Cardiac muscle cell (in vitro differentiated cells and primary cell): Measurements from ENCODE around the gene MYO5C. TPM values are rescaled to one million over a fixed set of nuclear protein-coding genes. Genes with fewer than 3 reads are reported as not detected.
A peak's percentile ranks its signal among the peaks of the same experiment; 100 is the strongest.

ENCODE experiments used
- DNase-seq, 2 donors: peaks; one replicate each; pipeline versions ENCODE4 v3.0.0 to v3.0.0-alpha.2; 2010 to 2017; ENCODE audit warnings: low read depth in 1 of 2, low spot score in 1 of 2
- H3K27ac ChIP-seq: fragments of 200-600 bp; sonication (generic); 2 replicates; pipeline ENCODE4 v1.5.1; 2016
- H3K27me3 ChIP-seq: fragments of 200-600 bp; sonication (generic); 2 replicates; pipeline ENCODE4 v1.6.0; 2016; ENCODE audit warnings: control low read depth
- H3K36me3 ChIP-seq: fragments of 200-600 bp; sonication (generic); 2 replicates; pipeline ENCODE4 v1.5.1; 2016; ENCODE audit warnings: control low read depth
- H3K4me1 ChIP-seq: fragments of 200-600 bp; sonication (generic); 2 replicates; pipeline ENCODE4 v1.8.1; 2017; ENCODE audit warnings: low read depth, mild to moderate bottlenecking, mixed run types
- H3K4me3 ChIP-seq: fragments of 200-600 bp; sonication (generic); 2 replicates; pipeline ENCODE4 v1.5.1; 2016; ENCODE audit warnings: mild to moderate bottlenecking
- H3K9me3 ChIP-seq: fragments of 200-600 bp; sonication (generic); 2 replicates; pipeline ENCODE4 v1.5.1; 2017; ENCODE audit warnings: low read depth, mild to moderate bottlenecking, control low read depth
- CTCF ChIP-seq: IDR thresholded peaks from 2 replicates; pipeline ENCODE4 v1.5.1; 2012; ENCODE audit warnings: low read depth, mild to moderate bottlenecking, low read length
- polyA plus RNA-seq: library from polyadenylated mRNA; unstranded; fragments of >200 nt; fragmentation: Nextera tagmentation; extraction: Ambion mirVana; gene quantifications from 2 replicates; pipeline ENCODE4 v1.2.1, GENCODE V29; 2016
- total RNA-seq: library from RNA; depleted of rRNA; stranded (reverse); fragments of >200 nt; gene quantifications from 2 replicates; pipeline ENCODE4 v1.2.3, GENCODE V29; 2016

MYO5C gene
- total and polyA plus RNA-seq, 2 experiments from 2014 or later = 2.9 to 8.5 TPM

- no peak for DNase-seq
- Histone ChIP-seq H3K27ac (no peak overlapping the region), H3K4me3 (no peak overlapping the region), H3K36me3 (no peaks in the 10 kb centered on the region), H3K9me3 (no peaks in the 10 kb centered on the region), H3K27me3 (no peaks in the 10 kb centered on the region), H3K4me1 (peaks cover 11% of the 10 kb centered on the region)
- no peak for TF ChIP-seq CTCF
These were observed 13.2 kb downstream of the MYO5C start for GRCh38 chr15:52282418-52282817.

- H3K4me1 ChIP-seq = peaks cover 11% of the 10 kb centered on the region
- H3K36me3 ChIP-seq = no peaks in the 10 kb centered on the region
- no peak overlapping the region for H3K4me3 ChIP-seq
- peak overlapping the region; percentile 65 for H3K27ac ChIP-seq
- no peaks in the 10 kb centered on the region for H3K9me3 ChIP-seq
- DNase-seq = peak in 1 of 2 donors; percentile 41
- no peaks in the 10 kb centered on the region for H3K27me3 ChIP-seq
- TF ChIP-seq CTCF = no peak
These were observed 14.2 kb downstream of the MYO5C start for GRCh38 chr15:52281085-52282035.

GRCh38 chr15:52280326-52281084 lies 15.1 kb downstream of the MYO5C start:
- H3K4me3 ChIP-seq = no peak overlapping the region
- DNase-seq = peak in 1 of 2 donors; percentile 32
- H3K27ac ChIP-seq = peak overlapping the region; percentile 65
- no peaks in the 10 kb centered on the region for H3K36me3 ChIP-seq
- H3K27me3 ChIP-seq = no peaks in the 10 kb centered on the region
- H3K9me3 ChIP-seq = no peaks in the 10 kb centered on the region
- TF ChIP-seq CTCF = no peak
- peaks cover 11% of the 10 kb centered on the region for H3K4me1 ChIP-seq

- no peaks in the 10 kb centered on the region for H3K36me3 ChIP-seq
- no peak overlapping the region for H3K4me3 ChIP-seq
- no peak for DNase-seq
- H3K27ac ChIP-seq = no peak overlapping the region
- no peaks in the 10 kb centered on the region for H3K27me3 ChIP-seq
- H3K4me1 ChIP-seq = peaks cover 11% of the 10 kb centered on the region
- no peak for TF ChIP-seq CTCF
- no peaks in the 10 kb centered on the region for H3K9me3 ChIP-seq
These were observed 16.8 kb downstream of the MYO5C start for GRCh38 chr15:52278636-52279367.

GRCh38 chr15:52278135-52278534 lies 17.5 kb downstream of the MYO5C start:
- no peak for DNase-seq

More at GRCh38 chr15:52278135-52278534, 17.5 kb downstream of the MYO5C start:
- H3K4me1 ChIP-seq = peaks cover 11% of the 10 kb centered on the region
- no peak overlapping the region for H3K4me3 ChIP-seq
- H3K9me3 ChIP-seq = no peaks in the 10 kb centered on the region
- TF ChIP-seq CTCF = no peak
- no peak overlapping the region for H3K27ac ChIP-seq
- H3K36me3 ChIP-seq = no peaks in the 10 kb centered on the region
- no peaks in the 10 kb centered on the region for H3K27me3 ChIP-seq
